Stimulated activated CD4-positive, alpha-beta T cell treated with anti-CD3 and anti-CD28 coated beads, Interleukin-1b, Interleukin-23, amount 100 ng/mL, for 4 hours (primary cell): ENCODE measurements around the gene SDC4.

Experiments used
- DNase-seq, 2 donors: peaks; one replicate each; pipeline ENCODE4 v3.0.0-alpha.2; 2020; ENCODE audit warnings: low read depth in 2 of 2

SDC4 gene

GRCh38 chr20:45347936-45348778, at the start of gene SDC4:
Gene SDC4, minus strand, starts transcription at chr20:45348424. Its CDS starts 40 bp downstream, at chr20:45348384.
- DNase-seq = peak; percentile 63 to 66

GRCh38 chr20:45395114-45395415, 46.8 kb upstream of the SDC4 start:
- no peak for DNase-seq

- DNase-seq = no peak
Measured at GRCh38 chr20:45394221-45395113, 46.2 kb upstream of the SDC4 start.

GRCh38 chr20:45392733-45393132, 44.5 kb upstream of the SDC4 start:
- DNase-seq = no peak

GRCh38 chr20:45391559-45391958, 43.3 kb upstream of the SDC4 start:
- no peak for DNase-seq

- DNase-seq = no peak
Measured at GRCh38 chr20:45390931-45391330, 42.7 kb upstream of the SDC4 start.

- no peak for DNase-seq
Measured at GRCh38 chr20:45387274-45387673, 39.0 kb upstream of the SDC4 start.

GRCh38 chr20:45378191-45378590, 30.0 kb upstream of the SDC4 start, which contains the start of gene TP53TG5:
Gene TP53TG5, minus strand, starts transcription at chr20:45378325. Its CDS starts 89 bp downstream, at chr20:45378236.
- no peak for DNase-seq

GRCh38 chr20:45377269-45377668, 29.0 kb upstream of the SDC4 start:
- DNase-seq = no peak

GRCh38 chr20:45374966-45375365, 26.7 kb upstream of the SDC4 start:
- DNase-seq = no peak

GRCh38 chr20:45374101-45374467, 25.9 kb upstream of the SDC4 start:
- DNase-seq = no peak

- DNase-seq = peak; percentile 91 to 93
Measured at GRCh38 chr20:45373353-45374100, 25.3 kb upstream of the SDC4 start.

GRCh38 chr20:45372646-45373352, 24.6 kb upstream of the SDC4 start:
- no peak for DNase-seq

GRCh38 chr20:45372241-45372640, 24.0 kb upstream of the SDC4 start:
- DNase-seq = no peak

GRCh38 chr20:45370571-45371160, 22.4 kb upstream of the SDC4 start:
- no peak for DNase-seq

- no peak for DNase-seq
Measured at GRCh38 chr20:45368221-45368980, 20.2 kb upstream of the SDC4 start.

GRCh38 chr20:45367126-45367525, 18.9 kb upstream of the SDC4 start:
- DNase-seq = no peak

- no peak for DNase-seq
Measured at GRCh38 chr20:45366631-45367030, 18.4 kb upstream of the SDC4 start.

GRCh38 chr20:45366192-45366591, 18.0 kb upstream of the SDC4 start:
- no peak for DNase-seq

GRCh38 chr20:45365444-45365970, 17.3 kb upstream of the SDC4 start:
- no peak for DNase-seq
